ENCODE results near the gene ARHGDIB.

ARHGDIB gene

DNA sequence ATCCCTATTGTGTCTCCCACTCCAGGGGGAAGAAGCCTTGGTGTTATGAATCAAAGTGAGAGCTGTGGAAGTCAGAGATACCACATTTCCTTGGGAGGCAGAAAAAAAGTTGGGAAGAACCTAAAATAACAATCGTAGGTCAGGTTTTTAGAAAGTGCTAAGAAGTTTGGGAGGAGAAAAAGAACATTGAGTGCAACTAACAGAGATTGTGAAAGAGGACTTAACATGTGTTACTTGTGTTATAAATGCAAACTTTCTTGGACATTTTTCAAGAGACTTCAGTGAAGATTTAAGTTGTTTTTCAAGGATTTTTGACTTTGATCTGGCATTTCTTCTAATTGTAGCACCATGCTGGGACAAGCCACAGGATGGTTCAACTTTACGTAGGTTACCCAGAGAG is 15.2 kb downstream of the ARHGDIB start:
- in situ Hi-C loops (cut with MboI; ENCODE audit: low sequenced_read_pairs, unreplicated experiment): no loop called here
- DNase-seq (ENCODE audit: low spot score): no peak
- no peak for TF ChIP-seq CTCF (IDR thresholded peaks at IDR 0.05; ENCODE audit: borderline replicate concordance, control extremely low read depth, extremely low read depth, insufficient read depth, missing control alignments)

GRCh38 chr12:14942196-14942931 is 19.0 kb downstream of the ARHGDIB start:
- TF ChIP-seq CTCF (IDR thresholded peaks at IDR 0.05; ENCODE audit: borderline replicate concordance, control extremely low read depth, extremely low read depth, insufficient read depth, missing control alignments): no peak
- in situ Hi-C loops (cut with MboI; ENCODE audit: low sequenced_read_pairs, unreplicated experiment): no loop called here
- DNase-seq (ENCODE audit: low spot score): no peak

- in situ Hi-C loops (cut with MboI; ENCODE audit: low sequenced_read_pairs, unreplicated experiment): no loop called here
- no peak for DNase-seq (ENCODE audit: low spot score)
- no peak for TF ChIP-seq CTCF (IDR thresholded peaks at IDR 0.05; ENCODE audit: borderline replicate concordance, control extremely low read depth, extremely low read depth, insufficient read depth, missing control alignments)
Observed at GRCh38 chr12:14941369-14941768, 20.0 kb downstream of the ARHGDIB start.

DNA sequence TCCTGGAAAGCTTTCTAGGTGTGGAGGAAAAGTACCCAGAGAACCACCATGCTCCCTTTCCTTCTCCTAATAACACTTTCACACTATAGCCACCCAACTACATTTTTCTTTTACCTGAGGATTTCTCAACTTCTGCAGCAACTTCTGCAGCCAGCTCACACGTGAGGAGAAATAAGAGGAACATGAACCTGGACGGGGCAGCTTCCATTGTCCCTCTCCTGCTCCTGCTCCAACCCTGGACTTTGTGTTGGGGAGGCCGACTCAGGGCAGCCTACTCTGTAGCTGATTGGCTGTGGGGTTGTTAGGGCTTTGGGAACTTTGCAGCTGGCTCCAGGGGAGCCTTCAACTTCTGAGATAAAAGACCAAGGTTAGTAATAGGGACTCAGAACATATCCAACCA is 23.1 kb downstream of the ARHGDIB start, which contains the start of gene ERP27:
Gene ERP27, minus strand, starts transcription at position 237 of the 400 bp plus-strand sequence. Its CDS starts 29 bp downstream, at position 208.
- TF ChIP-seq CTCF (IDR thresholded peaks at IDR 0.05; ENCODE audit: borderline replicate concordance, control extremely low read depth, extremely low read depth, insufficient read depth, missing control alignments): no peak
- DNase-seq (ENCODE audit: low spot score): no peak
- in situ Hi-C loops (cut with MboI; ENCODE audit: low sequenced_read_pairs, unreplicated experiment): no loop called here

GRCh38 chr12:14937689-14938088 is 23.7 kb downstream of the ARHGDIB start:
- peak; percentile 15 for TF ChIP-seq CTCF (IDR thresholded peaks at IDR 0.05; ENCODE audit: borderline replicate concordance, control extremely low read depth, extremely low read depth, insufficient read depth, missing control alignments)
- in situ Hi-C loops (cut with MboI; ENCODE audit: low sequenced_read_pairs, unreplicated experiment): no loop called here
- no peak for DNase-seq (ENCODE audit: low spot score)

- in situ Hi-C loops (cut with MboI; ENCODE audit: low sequenced_read_pairs, unreplicated experiment): no loop called here
- no peak for TF ChIP-seq CTCF (IDR thresholded peaks at IDR 0.05; ENCODE audit: borderline replicate concordance, control extremely low read depth, extremely low read depth, insufficient read depth, missing control alignments)
- DNase-seq (ENCODE audit: low spot score): no peak
Observed at GRCh38 chr12:14937014-14937413, 24.4 kb downstream of the ARHGDIB start.
